GM12891 (cell line): ENCODE results near the gene EMC8.

ENCODE experiments used
- DNase-seq: peaks from one replicate; pipeline ENCODE4 v3.0.0; 2011; ENCODE audit warnings: low spot score; ENCODE audit not compliant: insufficient read length
- FAIRE-seq: peaks from 2 replicates; lab custom pipeline; 2011; peaks lifted over from hg19 to GRCh38; lab: Jason Lieb, UNC
- PAX5 ChIP-seq: IDR thresholded peaks from 2 replicates; pipeline ENCODE4 v1.6.1; 2011; ENCODE audit warnings: low read length, moderate library complexity, mild to moderate bottlenecking; ENCODE audit not compliant: insufficient read depth, severe bottlenecking
- POLR2A ChIP-seq: IDR thresholded peaks from 2 replicates; pipeline ENCODE4 v1.6.1; 2011; ENCODE audit warnings: low read depth, low read length, control low read depth
- POLR2AphosphoS5 ChIP-seq: IDR thresholded peaks from 2 replicates; pipeline ENCODE4 v1.6.1; 2011; ENCODE audit warnings: low read depth, low read length, control low read depth
- POU2F2 ChIP-seq: IDR thresholded peaks from 2 replicates; pipeline ENCODE4 v1.6.1; 2011; ENCODE audit warnings: low read depth, mild to moderate bottlenecking, control low read depth, low read length, moderate library complexity
- SPI1 ChIP-seq: IDR thresholded peaks from 2 replicates; pipeline ENCODE4 v1.6.1; 2011; ENCODE audit warnings: low read depth, low read length, control low read depth
- TAF1 ChIP-seq: IDR thresholded peaks from 2 replicates; pipeline ENCODE4 v1.6.1; 2011; ENCODE audit warnings: low read depth, low read length, control low read depth

The EMC8 gene

DNA sequence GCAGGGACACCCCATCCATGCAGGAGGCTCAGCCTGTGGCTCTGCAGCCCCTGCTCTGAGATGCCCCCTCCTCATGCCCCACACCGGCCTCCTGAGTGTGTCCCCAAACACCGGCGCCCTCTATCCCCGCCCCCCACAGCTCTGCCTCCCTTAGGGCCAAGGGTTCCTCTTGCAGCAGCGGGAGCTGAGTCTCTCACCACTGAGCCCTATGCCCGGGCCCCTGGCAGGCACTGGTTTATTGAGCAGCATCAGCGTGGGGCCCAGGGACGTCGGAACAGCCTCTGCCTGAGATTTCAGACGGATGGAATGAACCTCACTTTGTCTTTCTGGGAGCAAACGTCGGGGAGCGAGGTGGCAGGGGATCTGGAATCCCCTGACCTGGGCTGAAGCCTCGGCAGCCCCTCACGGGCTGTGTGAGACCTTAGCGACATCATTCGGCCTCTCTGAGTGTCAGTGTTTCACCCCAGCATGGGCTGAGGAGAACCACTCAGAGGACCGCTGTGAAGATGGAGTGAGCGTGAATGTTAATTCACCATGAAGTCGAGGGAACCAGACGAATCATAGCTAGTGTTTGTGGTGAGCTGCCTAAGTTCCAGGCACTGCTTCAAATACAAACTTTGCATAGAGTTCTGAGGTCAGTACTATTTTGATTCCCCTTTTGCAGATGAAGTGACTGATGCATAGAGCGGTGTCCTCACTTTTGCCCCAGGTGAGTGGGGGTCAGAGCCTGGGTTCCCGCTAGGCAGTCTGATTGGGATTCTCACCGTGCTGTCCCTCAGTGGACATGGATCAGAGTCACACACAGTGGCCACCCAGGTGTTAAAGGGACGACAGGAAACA, 43.2 kb downstream of the EMC8 start:
- peak; percentile 59 for DNase-seq
- TF ChIP-seq POLR2AphosphoS5 (no peak; the same call in 1 of the 2 replicates), TAF1 (peak; percentile 46; the same call in 1 of the 2 replicates), PAX5 (no peak), SPI1 (no peak), POU2F2 (peak; percentile 96), POLR2A (peak; percentile 74)
- FAIRE-seq = peak; percentile 96

DNA sequence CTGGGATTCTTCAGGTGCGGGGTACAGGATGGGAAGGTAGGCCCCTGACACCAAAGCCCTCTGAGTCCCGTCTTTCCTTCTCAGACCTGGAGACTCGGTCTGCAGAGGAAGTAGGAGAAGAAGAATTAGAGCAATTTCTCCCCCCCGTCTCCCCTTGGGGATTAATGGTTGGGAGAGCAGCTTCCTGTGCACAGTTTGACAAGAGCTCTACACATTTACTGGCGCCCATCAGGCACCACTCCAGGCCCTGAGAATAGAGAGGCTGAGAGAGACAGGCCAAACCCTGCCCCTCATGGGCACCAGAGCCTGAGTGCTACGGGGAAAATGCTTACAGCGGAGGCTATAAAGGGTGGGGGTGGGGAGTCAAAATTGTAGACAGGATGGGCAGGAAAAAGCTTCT, 44.9 kb downstream of the EMC8 start:
- DNase-seq = no peak
- peak; percentile 23 for FAIRE-seq
- TF ChIP-seq SPI1 = peak; percentile 23; the same call in 1 of the 2 replicates
- TF ChIP-seq PAX5 = no peak

GRCh38 chr16:85753976-85754375, 45.4 kb downstream of the EMC8 start:
- no peak for DNase-seq
- FAIRE-seq = no peak
- TF ChIP-seq POLR2AphosphoS5 (no peak), POU2F2 (no peak), SPI1 (no peak), PAX5 (no peak), POLR2A (no peak), TAF1 (no peak)

- TF ChIP-seq TAF1 = no peak
- no peak for TF ChIP-seq PAX5
- no peak for TF ChIP-seq POLR2A
- TF ChIP-seq SPI1 = no peak
- TF ChIP-seq POU2F2 = no peak
- no peak for TF ChIP-seq POLR2AphosphoS5
- no peak for DNase-seq
- no peak for FAIRE-seq
Measured at GRCh38 chr16:85753559-85753958, 45.8 kb downstream of the EMC8 start.

GRCh38 chr16:85752511-85753420, 46.6 kb downstream of the EMC8 start:
- peak; percentile 69 for FAIRE-seq
- no peak for TF ChIP-seq TAF1
- TF ChIP-seq POU2F2 = no peak
- no peak for TF ChIP-seq POLR2AphosphoS5
- no peak for TF ChIP-seq SPI1
- no peak for TF ChIP-seq PAX5
- no peak for TF ChIP-seq POLR2A
- DNase-seq = no peak

- TF ChIP-seq SPI1 (no peak), PAX5 (no peak), POU2F2 (no peak), POLR2AphosphoS5 (no peak), TAF1 (no peak), POLR2A (no peak)
- DNase-seq (no peak), FAIRE-seq (peak; percentile 75)
Measured at GRCh38 chr16:85751698-85752501, 47.4 kb downstream of the EMC8 start.

- FAIRE-seq (peak; percentile 76), DNase-seq (peak; percentile 60)
- TF ChIP-seq TAF1 (no peak), POU2F2 (no peak), SPI1 (no peak), POLR2AphosphoS5 (no peak), POLR2A (no peak), PAX5 (no peak)
Measured at GRCh38 chr16:85750827-85751697, 48.3 kb downstream of the EMC8 start, which contains the start of gene C16orf74. TSS of gene C16orf74 (minus strand) at chr16:85751096. CDS start at chr16:85735217, 15,879 bp downstream.
